SK-N-DZ (cell line): ENCODE data around the gene C1orf167.

ENCODE experiments used
- DNase-seq: peaks from one replicate; pipeline ENCODE4 v3.0.0-alpha.2; 2015; ENCODE audit warnings: low spot score

Gene C1orf167

GRCh38 chr1:11764519-11764918 is 2.5 kb downstream of the C1orf167 start:
- no peak for DNase-seq

- no peak for DNase-seq
These were observed 3.9 kb downstream of the C1orf167 start for GRCh38 chr1:11765661-11766428.

- DNase-seq, result no peak
These were observed 4.4 kb downstream of the C1orf167 start for GRCh38 chr1:11766429-11766776.

GRCh38 chr1:11767922-11768704 is 6.1 kb downstream of the C1orf167 start:
- no peak for DNase-seq

GRCh38 chr1:11768821-11769220 is 6.8 kb downstream of the C1orf167 start:
- DNase-seq, result no peak

- DNase-seq, result no peak
These were observed 7.3 kb downstream of the C1orf167 start for GRCh38 chr1:11769274-11769673.

- no peak for DNase-seq
These were observed 8.0 kb downstream of the C1orf167 start for GRCh38 chr1:11770011-11770410.

GRCh38 chr1:11771481-11772043 is 9.6 kb downstream of the C1orf167 start:
- DNase-seq, result no peak

GRCh38 chr1:11772458-11772857 is 10.5 kb downstream of the C1orf167 start:
- no peak for DNase-seq

- DNase-seq, result no peak
These were observed 12.8 kb downstream of the C1orf167 start for GRCh38 chr1:11774753-11775152.

- DNase-seq, result no peak
These were observed 15.8 kb downstream of the C1orf167 start for GRCh38 chr1:11777658-11778322.

- DNase-seq, result no peak
These were observed 16.3 kb downstream of the C1orf167 start for GRCh38 chr1:11778336-11778735.

- no peak for DNase-seq
These were observed 17.0 kb downstream of the C1orf167 start for GRCh38 chr1:11778844-11779623.

- no peak for DNase-seq
These were observed 17.9 kb downstream of the C1orf167 start for GRCh38 chr1:11779715-11780379.

- no peak for DNase-seq
These were observed 18.6 kb downstream of the C1orf167 start for GRCh38 chr1:11780380-11781147.

GRCh38 chr1:11781297-11781696 is 19.3 kb downstream of the C1orf167 start:
- no peak for DNase-seq

- no peak for DNase-seq
These were observed 20.2 kb downstream of the C1orf167 start for GRCh38 chr1:11782127-11782708.

- no peak for DNase-seq
These were observed 21.6 kb downstream of the C1orf167 start for GRCh38 chr1:11783556-11783955.

GRCh38 chr1:11784256-11784992 is 22.4 kb downstream of the C1orf167 start:
- DNase-seq, result no peak
